BLaER1 (cell line): ENCODE results near the gene TPST1.

ENCODE experiments used
- H3K27ac ChIP-seq: shearing (Covaris generic); formaldehyde crosslinking; 2 replicates; pipeline ENCODE4 v1.8.1; 2022
- H3K27me3 ChIP-seq: shearing (Covaris generic); formaldehyde crosslinking; 2 replicates; pipeline ENCODE4 v1.8.1; 2022
- H3K36me3 ChIP-seq: shearing (Covaris generic); formaldehyde crosslinking; 2 replicates; pipeline ENCODE4 v1.8.1; 2022
- H3K4me1 ChIP-seq: shearing (Covaris generic); formaldehyde crosslinking; 2 replicates; pipeline ENCODE4 v1.8.1; 2022
- H3K4me2 ChIP-seq: shearing (Covaris generic); formaldehyde crosslinking; 2 replicates; pipeline ENCODE4 v1.8.1; 2022
- H3K4me3 ChIP-seq: shearing (Covaris generic); formaldehyde crosslinking; 2 replicates; pipeline ENCODE4 v1.8.1; 2022
- H3K9ac ChIP-seq: shearing (Covaris generic); formaldehyde crosslinking; 2 replicates; pipeline ENCODE4 v1.8.1; 2022
- H3K9me3 ChIP-seq: shearing (Covaris generic); formaldehyde crosslinking; 2 replicates; pipeline ENCODE4 v1.8.1; 2022
- H4K20me1 ChIP-seq: shearing (Covaris generic); formaldehyde crosslinking; 2 replicates; pipeline ENCODE4 v1.8.1; 2022
- Cebpa-rat ChIP-seq: shearing (Covaris generic); IDR thresholded peaks from 2 replicates; pipeline ENCODE4 v1.8.1; 2022

TPST1 gene

DNA sequence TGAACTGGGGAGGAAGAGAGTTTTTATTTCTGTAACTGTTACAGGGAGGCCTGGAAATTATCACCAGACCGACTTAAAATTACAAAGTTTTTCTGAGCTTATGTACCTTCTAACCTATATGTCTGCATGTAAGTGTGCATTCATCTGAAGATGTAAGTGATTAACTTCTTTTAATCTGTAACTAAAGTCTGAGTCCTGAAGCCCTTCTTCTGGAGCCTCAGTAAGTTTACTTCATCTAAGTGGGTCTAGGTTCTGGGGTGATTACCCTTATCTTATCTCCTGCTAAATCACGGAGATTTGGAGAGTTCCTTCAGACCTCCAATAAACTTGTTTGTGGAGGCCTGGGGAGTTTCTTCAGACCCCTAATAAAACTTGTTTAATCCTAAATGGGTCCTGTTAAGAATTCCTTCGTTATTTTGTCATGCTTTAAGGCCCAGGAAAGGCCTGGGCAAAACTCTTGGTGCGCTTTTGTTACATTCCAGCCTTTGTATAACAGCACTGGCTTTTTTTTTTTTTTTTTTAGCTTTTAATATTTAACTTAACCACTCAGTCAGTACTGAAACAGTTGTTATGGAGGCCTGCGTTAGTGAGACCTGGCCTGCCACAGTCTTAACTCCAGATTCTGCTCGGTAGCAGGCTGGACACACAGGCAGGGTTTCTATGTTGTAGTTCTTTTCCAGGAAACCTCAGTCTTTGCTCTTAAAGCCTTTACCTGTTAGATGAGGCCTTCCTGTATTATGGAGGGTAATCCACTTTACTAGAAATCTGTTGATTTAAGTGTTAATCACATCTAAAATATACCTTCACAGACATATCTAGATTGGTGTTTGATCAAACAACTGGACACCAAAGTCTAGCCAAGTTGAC lies 33.0 kb downstream of the TPST1 start:
- H3K9me3 ChIP-seq, result no peaks in the 10 kb centered on the region
- no peaks in the 10 kb centered on the region for H3K27me3 ChIP-seq
- H3K36me3 ChIP-seq, result peaks cover 9% of the 10 kb centered on the region
- H3K9ac ChIP-seq, result no peak overlapping the region
- TF ChIP-seq Cebpa-rat, result no peak
- no peak overlapping the region for H3K4me2 ChIP-seq
- H3K27ac ChIP-seq, result no peak overlapping the region
- H3K4me1 ChIP-seq, result no peaks in the 10 kb centered on the region
- H4K20me1 ChIP-seq, result 0 out of 2 replicates have a peak, but pooled peaks cover 14% of the 10 kb centered on the region
- H3K4me3 ChIP-seq, result no peak overlapping the region

DNA sequence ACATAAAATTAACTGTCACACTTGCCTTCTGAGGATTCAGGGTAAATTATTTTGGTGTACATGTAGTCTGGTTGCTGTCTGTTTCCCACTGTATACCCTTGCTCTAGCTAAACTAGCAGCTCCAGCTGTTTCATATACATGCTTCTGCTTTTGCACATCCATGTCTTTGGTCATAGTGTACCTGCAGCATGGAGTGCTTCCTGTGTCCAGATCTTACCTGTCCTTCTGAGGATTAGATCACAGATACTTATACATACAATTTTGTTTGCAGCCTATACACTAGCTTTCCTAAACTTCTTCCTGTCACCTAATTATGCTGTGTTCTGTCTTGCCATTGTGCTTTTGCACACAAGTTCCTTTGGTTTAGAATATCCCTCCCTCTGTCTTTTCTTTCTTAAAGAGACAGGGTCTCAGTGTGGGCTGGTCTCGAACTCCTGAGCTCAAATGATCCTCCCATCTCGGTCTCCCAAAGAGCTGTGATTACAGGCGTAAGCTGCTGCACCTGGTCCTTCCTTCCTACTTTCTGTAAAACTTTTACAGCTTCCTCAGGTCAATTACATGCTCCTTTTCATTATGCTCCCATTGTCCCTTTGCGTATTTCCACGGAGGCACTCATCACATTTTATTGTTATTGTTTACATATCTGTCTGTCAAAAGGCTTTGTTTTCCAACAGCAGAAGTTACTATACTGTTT lies 33.8 kb downstream of the TPST1 start:
- H3K36me3 ChIP-seq, result peaks cover 9% of the 10 kb centered on the region
- no peaks in the 10 kb centered on the region for H3K9me3 ChIP-seq
- no peak for TF ChIP-seq Cebpa-rat
- H3K4me1 ChIP-seq, result no peaks in the 10 kb centered on the region
- no peaks in the 10 kb centered on the region for H3K27me3 ChIP-seq
- H3K27ac ChIP-seq, result no peak overlapping the region
- H3K4me2 ChIP-seq, result no peak overlapping the region
- no peak overlapping the region for H3K4me3 ChIP-seq
- H3K9ac ChIP-seq, result no peak overlapping the region
- 0 out of 2 replicates have a peak, but pooled peaks cover 14% of the 10 kb centered on the region for H4K20me1 ChIP-seq

DNA sequence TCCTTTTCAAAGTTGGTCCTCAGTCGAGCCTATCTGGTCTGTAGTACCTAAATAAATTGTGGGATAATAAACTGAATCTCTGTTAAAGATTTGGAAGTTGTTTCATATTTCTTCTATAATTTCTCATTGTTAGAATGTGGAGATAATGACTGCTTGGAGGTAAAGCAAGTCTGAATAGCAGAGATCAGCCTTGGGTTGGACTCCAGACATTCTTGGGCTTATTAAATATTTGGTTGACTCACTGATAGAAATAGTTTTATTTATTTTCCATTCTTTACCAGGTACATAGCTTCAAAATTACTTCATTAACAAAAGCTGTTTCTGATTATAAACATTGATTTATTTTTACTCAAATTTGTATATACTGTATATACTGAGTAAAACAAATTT lies 34.3 kb downstream of the TPST1 start:
- TF ChIP-seq Cebpa-rat, result no peak
- Histone ChIP-seq H4K20me1 (0 out of 2 replicates have a peak, but pooled peaks cover 14% of the 10 kb centered on the region), H3K4me2 (no peak overlapping the region), H3K27ac (no peak overlapping the region), H3K36me3 (peaks cover 9% of the 10 kb centered on the region), H3K4me3 (no peak overlapping the region), H3K9ac (no peak overlapping the region), H3K27me3 (no peaks in the 10 kb centered on the region), H3K4me1 (no peaks in the 10 kb centered on the region), H3K9me3 (no peaks in the 10 kb centered on the region)

DNA sequence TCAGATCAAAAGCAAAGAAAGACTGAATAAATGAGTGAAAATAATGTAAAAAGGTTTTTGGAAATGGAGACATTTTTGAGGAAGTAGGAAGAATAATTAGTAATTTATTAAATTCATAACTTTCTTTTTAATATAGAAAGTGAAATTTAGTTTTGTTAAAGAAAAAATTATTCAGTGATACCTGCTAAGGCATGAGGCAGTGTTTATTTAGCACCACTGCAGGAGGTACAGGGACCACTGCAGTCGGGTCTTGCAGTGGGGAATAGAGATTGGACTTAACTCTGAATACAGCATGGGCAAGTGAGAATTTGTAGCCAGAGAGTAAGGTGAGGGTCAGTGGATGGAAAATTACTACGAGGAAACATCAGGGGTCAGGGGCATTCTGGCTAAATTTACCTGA lies 39.9 kb downstream of the TPST1 start:
- H3K36me3 ChIP-seq, result peaks cover 15% of the 10 kb centered on the region
- no peak overlapping the region for H3K27ac ChIP-seq
- no peak for TF ChIP-seq Cebpa-rat
- H4K20me1 ChIP-seq, result 0 out of 2 replicates have a peak, but pooled peaks cover 7% of the 10 kb centered on the region
- H3K9ac ChIP-seq, result no peak overlapping the region
- no peaks in the 10 kb centered on the region for H3K4me1 ChIP-seq
- no peak overlapping the region for H3K4me3 ChIP-seq
- H3K27me3 ChIP-seq, result no peaks in the 10 kb centered on the region
- no peak overlapping the region for H3K4me2 ChIP-seq
- no peaks in the 10 kb centered on the region for H3K9me3 ChIP-seq

DNA sequence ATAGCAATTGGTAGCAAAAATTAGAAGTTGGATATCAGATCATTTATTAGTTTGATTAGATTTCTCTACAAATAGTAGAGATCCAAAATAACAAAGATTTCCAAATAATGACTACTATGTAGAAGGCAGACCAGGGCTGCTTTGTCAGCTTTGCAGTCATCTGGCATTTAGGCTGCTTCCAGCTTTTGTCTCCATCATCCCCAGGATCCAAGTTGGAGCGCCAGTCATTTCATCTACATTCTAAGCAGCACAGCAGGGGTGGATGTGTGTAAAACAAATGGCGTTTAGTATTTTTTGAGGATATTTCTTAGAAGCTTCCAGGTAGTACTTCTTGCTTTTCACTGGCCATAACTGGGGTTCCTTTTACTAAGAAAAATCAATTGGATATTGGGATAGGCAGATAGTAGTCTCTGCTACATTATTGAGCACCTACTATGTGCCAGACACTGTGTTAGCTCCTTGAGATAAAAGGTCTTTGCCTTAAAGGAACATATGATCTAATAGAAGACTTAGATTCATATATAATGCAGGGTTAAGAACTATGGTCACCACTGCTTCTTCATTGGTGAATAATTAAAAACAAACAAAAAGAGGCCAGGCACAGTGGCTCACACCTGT lies 41.5 kb downstream of the TPST1 start:
- H3K9ac ChIP-seq, result no peak overlapping the region
- no peaks in the 10 kb centered on the region for H3K4me1 ChIP-seq
- no peak overlapping the region for H3K4me2 ChIP-seq
- no peaks in the 10 kb centered on the region for H3K9me3 ChIP-seq
- H3K27me3 ChIP-seq, result no peaks in the 10 kb centered on the region
- H3K36me3 ChIP-seq, result peaks cover 6% of the 10 kb centered on the region
- H4K20me1 ChIP-seq, result no peaks in the 10 kb centered on the region
- TF ChIP-seq Cebpa-rat, result no peak
- no peak overlapping the region for H3K4me3 ChIP-seq
- no peak overlapping the region for H3K27ac ChIP-seq

DNA sequence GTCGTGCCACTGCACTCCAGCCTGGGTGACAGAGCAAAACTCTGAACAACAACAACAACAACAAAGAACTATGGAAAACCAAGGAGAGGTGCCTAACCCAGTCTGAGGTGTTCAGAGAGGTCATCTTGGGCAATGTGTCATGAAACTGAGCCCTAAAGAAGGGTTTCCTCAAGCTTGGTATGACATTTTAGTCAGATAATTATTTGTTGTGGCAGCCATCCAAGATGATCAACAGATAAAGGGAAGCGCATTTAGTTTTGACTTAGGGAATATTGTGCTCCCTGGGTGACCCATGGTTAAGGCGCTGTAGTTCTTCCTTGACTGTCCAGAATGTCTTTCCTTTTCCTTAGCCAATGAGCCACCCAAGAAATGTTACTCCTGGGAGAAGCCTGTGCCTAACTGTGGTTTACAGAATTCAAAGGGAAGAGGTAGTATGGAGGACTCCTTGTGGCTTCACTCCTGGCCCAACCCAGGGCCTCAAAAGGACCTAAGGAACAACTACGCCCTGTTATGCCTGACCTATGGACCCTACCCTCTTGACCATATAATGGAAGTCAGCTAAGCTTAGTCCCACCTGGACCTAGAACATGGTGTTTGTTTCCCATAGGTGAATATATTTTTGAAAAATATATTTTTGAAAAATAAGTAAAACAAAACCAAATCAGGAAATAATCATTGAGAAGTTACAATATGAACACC lies 42.4 kb downstream of the TPST1 start:
- no peak for TF ChIP-seq Cebpa-rat
- Histone ChIP-seq H3K4me1 (no peaks in the 10 kb centered on the region), H3K4me3 (no peak overlapping the region), H3K27ac (no peak overlapping the region), H3K27me3 (no peaks in the 10 kb centered on the region), H3K4me2 (no peak overlapping the region), H3K9me3 (no peaks in the 10 kb centered on the region), H4K20me1 (no peaks in the 10 kb centered on the region), H3K9ac (no peak overlapping the region), H3K36me3 (peaks cover 6% of the 10 kb centered on the region)

DNA sequence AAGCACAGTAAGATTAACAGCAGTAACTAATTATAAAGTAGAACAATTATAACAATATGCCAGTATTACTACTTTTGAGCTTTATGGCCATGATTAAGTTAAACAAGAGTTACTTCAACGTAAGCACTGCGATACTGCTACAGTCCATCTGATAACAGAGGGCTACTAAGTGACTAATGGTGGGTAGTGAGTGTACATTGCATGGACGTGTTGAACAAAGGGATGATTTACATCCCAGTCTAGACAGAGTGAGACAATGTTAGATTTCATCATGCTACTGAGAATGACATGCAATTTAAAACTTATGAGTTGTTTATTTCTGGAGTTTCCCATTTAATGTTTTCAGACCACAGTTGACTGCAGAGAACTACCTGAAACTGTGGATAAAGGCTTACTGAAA lies 45.6 kb downstream of the TPST1 start:
- no peak for TF ChIP-seq Cebpa-rat
- Histone ChIP-seq H4K20me1 (no peaks in the 10 kb centered on the region), H3K9me3 (peaks cover 4% of the 10 kb centered on the region), H3K4me1 (no peaks in the 10 kb centered on the region), H3K27me3 (no peaks in the 10 kb centered on the region), H3K9ac (no peak overlapping the region), H3K4me2 (no peak overlapping the region), H3K4me3 (no peak overlapping the region), H3K36me3 (peaks cover 11% of the 10 kb centered on the region), H3K27ac (no peak overlapping the region)

DNA sequence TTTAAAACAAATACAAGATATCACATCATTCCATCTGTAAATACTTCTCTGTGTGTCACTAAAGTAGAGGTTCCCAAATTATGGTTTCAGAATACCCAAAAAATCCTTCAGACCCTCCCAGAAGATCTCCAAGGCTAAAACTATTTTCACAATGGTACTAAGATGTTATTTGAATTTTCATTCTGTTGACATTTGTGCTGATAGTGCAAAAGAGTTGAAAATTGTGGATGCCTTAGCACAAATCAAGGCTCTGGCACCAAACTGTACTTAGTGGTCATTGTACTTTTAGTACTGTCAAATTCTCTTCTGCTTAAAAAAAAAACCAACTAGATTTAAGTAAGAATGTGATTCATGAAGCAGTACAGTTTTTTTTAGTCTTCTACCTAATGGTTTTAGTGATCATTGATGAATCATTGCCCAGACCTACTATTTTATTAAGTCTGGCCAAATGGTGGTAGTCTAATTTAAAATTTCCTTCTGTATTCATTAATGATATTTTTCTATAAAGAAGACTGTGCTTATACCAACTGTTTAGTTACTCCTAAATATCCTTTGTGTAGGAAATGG lies 50.5 kb downstream of the TPST1 start:
- no peak overlapping the region for H3K27ac ChIP-seq
- H3K9me3 ChIP-seq, result peaks cover 4% of the 10 kb centered on the region
- no peak for TF ChIP-seq Cebpa-rat
- H3K27me3 ChIP-seq, result no peaks in the 10 kb centered on the region
- no peak overlapping the region for H3K9ac ChIP-seq
- H3K4me1 ChIP-seq, result no peaks in the 10 kb centered on the region
- no peaks in the 10 kb centered on the region; the same call in 1 of the 2 replicates for H4K20me1 ChIP-seq
- no peak overlapping the region for H3K4me2 ChIP-seq
- 0 out of 2 replicates have a peak, but pooled peaks cover 8% of the 10 kb centered on the region for H3K36me3 ChIP-seq
- no peak overlapping the region for H3K4me3 ChIP-seq

DNA sequence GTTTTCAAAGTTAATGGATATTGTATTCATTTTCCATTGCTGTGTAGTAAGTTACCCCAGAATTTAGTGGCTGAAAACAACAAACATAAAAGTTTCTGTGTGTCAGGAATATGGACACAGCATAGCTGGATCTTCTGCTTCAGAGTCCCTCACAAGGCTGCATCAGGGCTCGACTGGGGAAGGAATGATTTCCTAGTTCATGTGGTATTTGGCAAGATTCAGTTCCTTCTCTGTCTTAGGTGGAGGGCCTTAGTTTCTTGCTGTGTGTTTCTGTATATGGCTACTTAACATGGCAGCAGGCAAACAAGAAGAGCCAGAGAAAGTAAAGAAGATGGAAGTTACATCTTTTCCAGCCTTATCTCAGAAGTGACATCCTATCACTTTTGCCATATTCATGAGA lies 51.1 kb downstream of the TPST1 start:
- Histone ChIP-seq H4K20me1 (no peaks in the 10 kb centered on the region; the same call in 1 of the 2 replicates), H3K9ac (no peak overlapping the region), H3K9me3 (peaks cover 4% of the 10 kb centered on the region), H3K4me2 (no peak overlapping the region), H3K27ac (no peak overlapping the region), H3K36me3 (0 out of 2 replicates have a peak, but pooled peaks cover 8% of the 10 kb centered on the region), H3K27me3 (no peaks in the 10 kb centered on the region), H3K4me3 (no peak overlapping the region), H3K4me1 (no peaks in the 10 kb centered on the region)
- TF ChIP-seq Cebpa-rat, result no peak
